ENCODE results near the gene FBXL22.
A peak's percentile ranks its signal among the peaks of the same experiment; 100 is the strongest.

Gene FBXL22

DNA sequence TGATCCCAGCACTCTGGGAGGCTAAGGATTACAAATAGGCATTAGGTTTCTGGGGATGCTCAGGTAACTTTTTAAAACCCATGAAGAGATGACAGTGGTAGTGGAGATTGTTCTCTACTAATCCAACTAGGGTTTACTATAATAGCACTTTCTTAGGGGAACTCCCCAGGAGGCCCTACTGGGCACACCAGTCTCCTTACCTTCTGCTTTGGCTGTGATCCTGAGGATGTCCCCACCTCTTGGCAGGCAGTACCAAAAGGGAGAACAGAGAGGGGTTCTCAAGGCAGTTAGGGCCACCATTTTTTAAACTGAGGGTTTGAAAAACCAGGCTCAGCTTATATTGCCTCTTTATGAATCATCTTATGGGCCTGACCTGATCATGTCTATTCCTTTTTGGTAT, 15.0 kb upstream of the FBXL22 start:
- Mint-ChIP-seq H3K4me3 (no peak overlapping the region), H3K36me3 (peaks cover 38% of the 10 kb centered on the region), H3K4me1 (peaks cover 49% of the 10 kb centered on the region), H3K9me3 (peaks cover 7% of the 10 kb centered on the region), H3K27me3 (no peaks in the 10 kb centered on the region), H3K27ac (peak overlapping the region; percentile 87)

DNA sequence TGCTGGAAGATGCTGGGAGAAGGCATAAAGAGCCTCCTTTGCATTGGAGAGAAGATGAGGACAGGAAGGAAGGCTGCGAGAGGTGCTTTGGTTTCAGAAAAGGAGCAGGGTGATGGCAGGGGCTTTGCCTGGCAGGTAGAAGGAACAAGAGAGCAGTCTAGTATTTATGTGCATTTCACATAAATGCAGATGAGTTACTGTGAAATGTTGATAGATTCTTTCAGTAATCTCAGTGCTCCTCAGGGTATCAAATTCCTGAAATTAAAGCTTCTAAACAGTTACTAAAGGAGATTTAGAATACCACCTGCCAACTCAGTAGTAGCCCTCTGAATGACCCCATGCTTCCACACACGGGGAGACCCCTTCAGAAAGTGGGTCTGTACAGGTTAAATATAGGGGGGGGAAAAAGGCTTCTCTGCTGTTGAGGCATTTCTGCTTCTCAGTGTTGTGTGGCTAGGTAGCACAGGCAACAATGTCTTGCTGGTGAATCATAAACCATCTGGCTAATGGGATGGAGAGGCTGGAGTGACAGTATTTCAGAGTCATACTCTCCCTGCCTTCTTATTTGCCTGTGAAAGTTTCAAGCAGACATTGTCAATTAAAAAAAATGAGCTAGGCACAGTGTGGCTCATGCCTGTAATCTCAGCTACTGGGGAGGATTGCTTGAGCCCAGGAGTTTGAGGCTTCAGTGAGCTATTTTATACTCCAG, 14.3 kb upstream of the FBXL22 start:
- peak overlapping the region; percentile 87 for H3K27ac Mint-ChIP-seq
- no peaks in the 10 kb centered on the region for H3K27me3 Mint-ChIP-seq
- peaks cover 49% of the 10 kb centered on the region for H3K4me1 Mint-ChIP-seq
- H3K9me3 Mint-ChIP-seq, result peaks cover 7% of the 10 kb centered on the region
- no peak overlapping the region for H3K4me3 Mint-ChIP-seq
- H3K36me3 Mint-ChIP-seq, result peaks cover 38% of the 10 kb centered on the region

DNA sequence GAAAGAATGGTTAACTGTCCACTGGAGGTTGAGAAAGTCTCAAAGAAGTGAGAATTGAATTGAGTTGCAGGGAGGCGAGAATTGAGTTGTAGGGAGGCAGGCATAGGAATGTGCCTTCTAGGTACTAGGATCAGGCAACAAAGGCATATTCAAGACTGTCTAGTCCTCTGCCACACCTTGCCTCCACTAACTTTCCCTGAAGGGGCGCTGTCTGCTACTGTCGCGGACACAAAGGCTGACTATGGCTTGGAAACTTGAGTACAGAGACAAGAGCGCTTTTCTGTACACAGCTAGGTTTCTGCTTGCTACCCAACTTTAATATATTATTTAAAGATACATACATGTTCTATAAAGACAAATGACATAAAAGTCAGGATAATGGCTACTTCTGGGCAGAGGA, 10.4 kb upstream of the FBXL22 start:
- Mint-ChIP-seq H3K4me3 (no peak overlapping the region), H3K36me3 (peaks cover 54% of the 10 kb centered on the region), H3K27ac (no peak overlapping the region), H3K4me1 (peaks cover 47% of the 10 kb centered on the region), H3K27me3 (no peaks in the 10 kb centered on the region), H3K9me3 (peaks cover 7% of the 10 kb centered on the region)

DNA sequence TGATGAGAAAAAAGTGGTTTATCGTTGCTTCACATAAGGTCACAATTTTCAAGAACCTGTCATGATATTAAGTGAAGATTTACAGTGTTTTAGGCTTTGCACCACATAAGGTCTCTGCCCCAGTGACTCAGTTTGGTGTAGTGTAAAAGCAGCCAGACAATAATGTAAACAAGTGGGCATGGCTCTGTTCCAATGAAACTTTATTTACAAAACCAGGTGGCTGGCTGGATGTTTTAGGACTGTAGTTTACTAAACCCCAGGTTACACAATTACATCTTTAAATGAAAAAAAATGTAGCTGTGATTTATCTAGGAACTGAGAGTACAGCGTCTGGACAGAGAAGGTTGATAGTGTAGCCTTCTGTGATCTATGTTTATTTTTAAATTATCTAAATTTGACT, 9.7 kb upstream of the FBXL22 start:
- Mint-ChIP-seq H3K9me3 (peaks cover 7% of the 10 kb centered on the region), H3K27ac (no peak overlapping the region), H3K27me3 (no peaks in the 10 kb centered on the region), H3K36me3 (peaks cover 48% of the 10 kb centered on the region), H3K4me3 (no peak overlapping the region), H3K4me1 (peaks cover 46% of the 10 kb centered on the region)

DNA sequence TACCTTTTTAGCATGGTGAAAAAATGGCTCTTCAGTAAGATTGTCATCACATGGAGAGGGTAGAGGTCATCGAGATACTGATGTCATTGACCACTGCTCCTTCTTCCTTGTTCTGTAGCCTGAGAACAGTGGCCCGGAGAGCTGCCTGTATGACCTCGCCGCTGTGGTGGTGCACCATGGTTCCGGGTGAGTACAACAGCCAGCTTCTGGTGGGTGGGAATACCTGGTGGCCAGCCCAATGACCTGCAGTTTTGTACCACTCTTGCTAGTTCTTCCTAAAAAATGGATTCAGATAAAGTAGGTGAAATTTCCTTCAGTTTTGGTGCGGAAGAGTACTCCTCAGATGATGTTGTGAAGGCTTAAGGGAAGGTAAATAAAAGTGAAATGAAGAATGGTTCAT, 8.4 kb upstream of the FBXL22 start:
- Mint-ChIP-seq H3K9me3 (peaks cover 4% of the 10 kb centered on the region), H3K4me3 (no peak overlapping the region), H3K36me3 (peaks cover 48% of the 10 kb centered on the region), H3K27me3 (no peaks in the 10 kb centered on the region), H3K4me1 (peaks cover 52% of the 10 kb centered on the region), H3K27ac (no peak overlapping the region)

DNA sequence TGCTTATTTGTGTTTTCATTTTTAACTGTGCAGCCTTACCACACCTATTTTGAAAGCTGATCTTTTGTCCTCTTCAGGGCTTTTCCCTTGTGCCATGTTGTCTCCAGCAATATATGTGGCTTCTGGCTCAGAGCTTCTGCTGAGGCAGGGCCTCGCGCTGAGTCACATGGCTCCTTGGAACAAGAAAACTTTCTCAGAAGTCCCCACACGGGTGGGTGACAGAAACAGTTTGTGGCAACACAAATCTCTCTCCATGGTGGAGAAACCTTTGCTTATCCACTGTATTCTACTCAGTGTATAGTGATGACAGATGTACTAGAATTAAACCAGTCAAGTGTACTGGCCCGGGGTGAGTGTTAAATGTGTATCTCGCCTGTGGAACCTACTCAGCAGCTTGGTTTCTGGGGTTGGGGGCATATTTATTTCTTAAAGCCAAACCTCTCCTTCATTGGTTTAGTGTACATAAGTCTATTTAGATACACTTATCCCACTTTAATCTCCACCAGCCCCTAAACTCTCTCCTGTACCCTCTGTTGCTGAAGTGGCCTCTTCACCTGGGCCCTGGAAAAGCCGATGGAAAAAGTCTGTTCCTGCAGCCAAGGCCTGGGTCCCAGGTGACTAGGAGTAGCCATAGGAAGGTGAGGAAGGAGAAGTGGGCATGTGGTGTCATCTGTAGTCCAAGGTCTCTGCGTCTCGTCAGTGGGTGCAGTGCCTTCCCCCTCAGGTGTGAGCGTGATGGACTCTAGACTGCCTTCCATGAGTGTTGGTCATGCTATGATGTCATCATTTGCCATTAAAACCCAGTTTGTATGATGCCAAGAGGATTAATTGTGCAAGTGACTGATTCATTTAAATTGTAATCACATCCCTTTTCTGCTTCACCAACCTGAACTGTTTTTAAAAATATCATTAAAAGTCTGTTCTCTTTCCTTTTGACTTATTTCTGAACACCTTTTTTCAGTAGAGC, 3.2 kb upstream of the FBXL22 start:
- peak overlapping the region; percentile 70 for H3K27ac Mint-ChIP-seq
- peaks cover 77% of the 10 kb centered on the region for H3K4me1 Mint-ChIP-seq
- H3K9me3 Mint-ChIP-seq, result no peaks in the 10 kb centered on the region
- H3K4me3 Mint-ChIP-seq, result no peak overlapping the region
- H3K36me3 Mint-ChIP-seq, result peaks cover 31% of the 10 kb centered on the region
- H3K27me3 Mint-ChIP-seq, result no peaks in the 10 kb centered on the region

DNA sequence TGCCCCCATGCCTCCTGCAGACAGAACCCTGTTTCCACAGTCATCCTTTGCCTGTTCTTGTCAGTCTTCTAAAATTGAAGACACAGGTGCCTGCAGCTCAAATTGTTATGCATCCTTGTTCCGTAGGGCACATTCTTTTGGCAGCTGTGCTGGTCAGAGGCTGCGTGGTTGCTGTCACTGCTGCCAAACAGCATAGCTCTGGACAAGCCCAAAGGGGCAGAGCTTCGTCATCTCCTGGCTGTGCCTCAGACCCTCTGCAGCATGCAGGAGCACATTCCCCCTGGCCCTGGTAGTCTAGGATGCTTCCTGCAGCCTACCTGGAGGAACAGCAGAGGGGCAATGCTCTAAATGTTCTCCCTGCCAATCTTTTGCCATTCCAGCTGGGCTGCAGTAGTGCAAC, 2.1 kb upstream of the FBXL22 start:
- H3K4me1 Mint-ChIP-seq, result peaks cover 79% of the 10 kb centered on the region
- no peaks in the 10 kb centered on the region for H3K27me3 Mint-ChIP-seq
- H3K4me3 Mint-ChIP-seq, result no peak overlapping the region
- H3K27ac Mint-ChIP-seq, result peak overlapping the region; percentile 70
- H3K9me3 Mint-ChIP-seq, result no peaks in the 10 kb centered on the region
- peaks cover 23% of the 10 kb centered on the region for H3K36me3 Mint-ChIP-seq

DNA sequence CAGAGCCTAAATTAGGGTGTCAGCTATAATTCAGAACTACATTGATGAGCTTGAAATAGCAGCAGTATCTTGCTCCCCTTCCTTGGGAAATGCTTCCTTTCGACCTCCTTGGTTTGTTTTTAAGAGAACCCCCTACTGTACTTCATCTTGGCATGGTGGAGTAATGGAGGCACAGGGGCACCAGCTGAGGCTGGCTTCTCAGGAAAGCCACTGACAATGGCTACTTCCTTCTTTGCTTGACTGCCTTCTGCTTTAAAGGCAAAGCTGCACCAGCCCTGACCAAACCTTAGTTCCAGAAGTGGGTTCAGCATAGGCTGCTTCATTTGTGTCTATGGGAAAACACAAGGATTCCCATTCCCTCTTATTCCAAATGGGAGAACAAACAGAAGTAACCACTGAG, 1.5 kb upstream of the FBXL22 start:
- Mint-ChIP-seq H3K9me3 (no peaks in the 10 kb centered on the region), H3K4me1 (peaks cover 76% of the 10 kb centered on the region), H3K27me3 (no peaks in the 10 kb centered on the region), H3K27ac (no peak overlapping the region), H3K4me3 (no peak overlapping the region), H3K36me3 (peaks cover 20% of the 10 kb centered on the region)

DNA sequence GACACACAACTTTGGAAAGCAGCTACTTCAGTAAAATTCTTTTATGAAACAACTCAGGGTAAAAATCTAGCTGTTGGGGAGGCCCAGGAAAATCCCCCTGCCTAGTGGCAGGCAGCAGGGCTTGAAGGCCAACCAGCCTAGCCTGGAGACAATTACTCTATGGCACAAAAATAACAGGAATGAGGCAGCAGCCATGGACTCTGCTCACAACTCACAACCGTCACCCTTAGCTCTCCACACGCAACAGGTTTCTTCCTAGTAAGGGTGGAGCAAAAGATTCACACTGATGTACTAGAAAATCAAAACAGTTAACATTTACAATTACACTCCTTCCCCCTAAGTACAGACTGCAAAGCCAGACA, 530 bp upstream of the FBXL22 start:
- Mint-ChIP-seq H3K27me3 (no peaks in the 10 kb centered on the region), H3K4me3 (no peak overlapping the region), H3K36me3 (peaks cover 15% of the 10 kb centered on the region), H3K4me1 (peaks cover 69% of the 10 kb centered on the region), H3K9me3 (no peaks in the 10 kb centered on the region), H3K27ac (peak overlapping the region; percentile 76)

DNA sequence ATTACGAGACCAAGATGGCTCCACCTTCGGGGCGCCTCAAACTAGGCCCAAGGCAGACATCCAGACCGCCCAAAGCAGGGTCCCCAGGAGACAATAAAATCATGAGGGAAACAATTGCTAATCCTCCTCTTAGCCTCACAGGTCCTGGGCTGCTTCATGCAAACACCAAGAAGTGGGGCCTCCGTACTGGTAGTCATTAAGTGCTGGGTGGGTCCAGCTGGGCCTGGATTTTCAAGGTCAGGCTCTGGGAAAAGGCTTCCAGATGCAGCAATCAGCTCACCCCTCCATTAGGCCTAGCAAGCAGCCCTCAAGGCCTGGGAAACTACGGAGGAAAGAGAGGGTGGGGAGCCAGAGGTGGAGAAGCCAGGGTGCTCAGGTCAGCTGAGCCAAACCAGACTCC, 634 bp downstream of the FBXL22 start:
- Mint-ChIP-seq H3K4me3 (no peak overlapping the region), H3K36me3 (peaks cover 12% of the 10 kb centered on the region), H3K4me1 (peaks cover 71% of the 10 kb centered on the region), H3K27me3 (no peaks in the 10 kb centered on the region), H3K9me3 (no peaks in the 10 kb centered on the region), H3K27ac (no peak overlapping the region)

DNA sequence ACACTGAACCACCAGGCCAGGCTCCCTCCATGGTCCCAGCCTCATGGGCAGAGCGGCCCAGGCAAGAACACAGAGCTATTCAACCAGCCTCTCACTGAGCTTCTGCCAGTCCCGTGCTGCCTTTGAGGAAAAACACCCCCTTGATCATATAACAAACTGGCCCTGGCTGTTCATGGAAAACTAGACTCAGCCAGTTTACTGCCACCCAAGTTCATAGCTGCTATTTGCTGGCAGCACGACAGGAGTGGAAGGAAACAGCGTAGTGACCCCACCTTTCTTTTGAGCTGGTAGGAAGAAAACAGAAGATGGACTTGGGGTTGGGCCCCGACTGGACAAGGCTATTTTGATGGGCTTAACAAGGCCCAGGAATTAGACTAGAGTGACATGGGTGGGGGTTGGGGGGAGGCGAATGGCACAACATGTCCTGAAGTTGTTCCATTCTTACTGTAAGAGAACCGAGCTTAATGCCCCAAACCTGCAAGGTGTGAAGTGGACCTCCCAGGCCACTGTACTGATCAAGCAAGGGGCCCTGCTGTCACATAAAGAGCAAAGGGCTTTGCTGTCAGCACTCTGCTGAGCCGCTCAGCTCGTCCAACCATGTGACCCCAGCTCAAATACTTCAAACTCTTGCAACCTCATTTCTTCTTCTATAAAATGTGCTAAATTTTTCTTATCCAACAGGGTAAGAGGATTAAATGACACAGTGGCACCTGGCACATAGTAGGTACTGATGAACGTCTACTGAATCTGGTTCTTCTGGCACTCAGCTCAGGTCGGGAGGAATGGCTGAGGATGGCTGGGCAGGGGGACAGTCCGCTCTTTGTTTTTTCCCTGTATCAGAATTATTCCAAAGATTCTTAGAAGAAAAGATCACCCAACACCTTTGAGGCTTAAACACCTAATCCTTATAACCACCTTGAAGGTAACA, 1.6 kb downstream of the FBXL22 start:
- H3K27me3 Mint-ChIP-seq, result no peaks in the 10 kb centered on the region
- no peaks in the 10 kb centered on the region for H3K9me3 Mint-ChIP-seq

DNA sequence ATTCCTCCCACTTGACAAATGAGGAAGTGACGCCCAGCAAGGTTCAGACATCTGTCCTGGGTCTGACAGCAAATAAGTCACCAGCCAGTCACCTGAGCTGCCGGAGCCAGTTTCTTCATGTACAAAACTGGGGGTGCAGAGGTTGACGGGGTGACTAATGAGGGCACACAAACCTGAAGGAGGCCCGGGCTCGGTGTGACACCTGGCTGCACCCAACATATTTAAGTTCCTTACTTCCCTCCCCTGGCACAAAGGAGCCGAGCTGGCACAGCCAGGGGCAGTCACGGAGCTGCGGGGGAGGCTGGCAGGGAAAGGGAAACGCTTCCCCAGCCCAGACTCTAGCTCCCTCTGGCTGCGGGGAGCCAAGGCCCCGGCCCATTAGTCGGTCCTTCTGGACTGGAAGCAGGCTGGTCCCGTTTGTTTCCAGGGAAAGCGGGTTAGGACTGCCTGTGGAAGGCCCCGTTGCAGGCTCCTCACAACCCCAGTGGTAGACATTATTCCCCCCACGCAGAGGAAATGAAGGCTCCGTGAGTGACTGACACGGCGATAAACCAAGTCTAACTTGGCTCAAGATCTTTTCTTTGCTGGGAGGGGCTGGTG, 2.3 kb downstream of the FBXL22 start:
- Mint-ChIP-seq H3K36me3 (peaks cover 1% of the 10 kb centered on the region), H3K27me3 (no peaks in the 10 kb centered on the region), H3K27ac (peak overlapping the region; percentile 94), H3K4me1 (peaks cover 64% of the 10 kb centered on the region), H3K9me3 (no peaks in the 10 kb centered on the region), H3K4me3 (peak overlapping the region; percentile 96)

More for the DNA sequence above, 1.6 kb downstream of the FBXL22 start:
- H3K27ac Mint-ChIP-seq, result peak overlapping the region; percentile 94
- peak overlapping the region; percentile 96 for H3K4me3 Mint-ChIP-seq
- peaks cover 6% of the 10 kb centered on the region for H3K36me3 Mint-ChIP-seq
- H3K4me1 Mint-ChIP-seq, result peaks cover 68% of the 10 kb centered on the region

DNA sequence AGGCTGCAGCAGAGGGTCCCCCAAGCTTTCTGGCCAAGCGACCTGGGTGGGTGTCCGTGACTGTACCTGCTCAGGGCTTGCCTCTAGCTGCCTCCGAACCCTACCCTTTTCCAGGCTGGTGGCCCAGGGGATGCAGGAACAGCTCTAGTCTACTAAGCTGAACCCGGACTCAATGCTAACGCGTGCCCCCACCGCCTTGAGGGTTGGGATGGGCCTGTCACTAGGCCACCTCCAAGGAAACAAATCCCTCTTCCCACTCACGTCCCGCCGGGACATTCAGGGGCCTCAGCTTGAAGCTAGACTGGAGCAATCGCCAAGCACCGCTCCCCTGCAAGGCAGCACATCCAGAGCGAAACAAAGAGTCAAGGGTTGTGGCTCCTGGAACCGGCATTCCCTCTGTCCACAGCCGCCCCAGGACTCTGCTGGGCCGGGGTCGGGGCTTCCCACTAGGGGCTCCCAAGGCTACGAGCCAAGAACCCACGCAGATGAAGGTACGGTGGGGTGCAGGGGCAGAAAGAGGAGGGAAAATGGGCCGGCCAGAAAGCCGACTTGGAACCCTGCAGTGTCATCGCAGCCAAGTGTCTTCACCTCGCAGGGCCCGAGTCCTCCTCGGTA, 2.9 kb downstream of the FBXL22 start:
- H3K9me3 Mint-ChIP-seq, result no peaks in the 10 kb centered on the region
- peaks cover 64% of the 10 kb centered on the region for H3K4me1 Mint-ChIP-seq
- peak overlapping the region; percentile 96 for H3K4me3 Mint-ChIP-seq
- no peaks in the 10 kb centered on the region for H3K36me3 Mint-ChIP-seq
- no peaks in the 10 kb centered on the region for H3K27me3 Mint-ChIP-seq
- peak overlapping the region; percentile 94 for H3K27ac Mint-ChIP-seq

DNA sequence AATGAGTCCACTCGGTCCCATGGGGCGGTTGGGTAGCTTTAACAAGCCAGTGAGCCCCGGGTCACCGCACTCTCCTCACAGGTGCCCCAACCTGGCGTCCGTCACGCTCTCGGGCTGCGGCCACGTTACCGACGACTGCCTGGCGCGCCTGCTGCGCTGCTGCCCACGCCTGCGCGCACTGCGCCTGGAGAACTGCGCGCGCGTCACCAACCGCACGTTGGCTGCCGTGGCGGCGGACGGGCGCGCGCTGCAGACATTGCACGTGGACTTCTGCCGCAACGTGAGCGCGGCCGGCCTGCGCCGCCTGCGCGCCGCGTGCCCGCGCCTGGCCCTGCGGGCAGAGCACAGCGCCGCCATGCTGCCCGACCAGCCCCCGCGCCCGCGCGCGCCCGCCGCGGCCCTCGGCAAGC, 3.4 kb downstream of the FBXL22 start:
- H3K4me1 Mint-ChIP-seq, result peaks cover 64% of the 10 kb centered on the region
- peak overlapping the region; percentile 94 for H3K27ac Mint-ChIP-seq
- no peaks in the 10 kb centered on the region for H3K27me3 Mint-ChIP-seq
- H3K9me3 Mint-ChIP-seq, result no peaks in the 10 kb centered on the region
- peak overlapping the region; percentile 96 for H3K4me3 Mint-ChIP-seq
- H3K36me3 Mint-ChIP-seq, result no peaks in the 10 kb centered on the region

Measured in activated naive CD4-positive, alpha-beta T cell treated with anti-CD3 and anti-CD28 coated beads, Interleukin-2, amount 50 U/mL, for 24 hours (primary cell).